ENCODE measurements around the gene PDZD8.
"Not testable (repeated sequence)": the region's sequence is repeated elsewhere in the genome, so short reads cannot be mapped to it uniquely, and the experiment has no call there.

PDZD8 gene

DNA sequence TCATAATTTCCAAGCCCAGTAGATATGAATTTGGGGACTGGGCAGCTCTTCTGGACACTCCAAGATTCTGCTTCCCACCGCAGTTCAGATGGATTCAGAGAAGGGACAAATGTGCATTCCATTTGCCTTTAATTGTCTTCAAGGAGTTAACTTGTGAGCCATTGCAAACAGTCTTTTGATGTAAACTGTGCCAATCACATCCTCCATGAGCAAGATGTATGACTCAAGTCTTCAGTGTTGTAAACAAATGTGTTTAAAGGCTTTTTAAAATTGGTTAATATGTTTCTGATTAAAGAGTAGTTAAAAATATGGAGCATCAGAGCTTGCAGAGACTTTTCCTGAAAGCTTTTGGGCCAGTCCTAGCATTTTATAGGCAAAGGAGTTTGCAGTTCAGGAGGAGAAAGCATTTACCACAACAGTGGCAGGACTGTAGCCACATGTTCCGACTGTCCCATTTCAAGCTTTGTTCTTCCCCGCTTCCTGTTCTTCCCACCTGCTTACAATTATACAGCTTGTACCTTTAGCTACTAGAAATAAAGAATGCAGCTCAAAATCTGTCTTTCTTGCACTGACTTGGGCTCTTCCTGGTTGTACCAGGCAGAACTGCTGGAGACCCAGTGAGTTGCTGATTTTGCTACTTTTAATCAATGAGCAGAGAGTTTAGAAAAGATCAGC lies 128.1 kb downstream of the PDZD8 start:
- Histone ChIP-seq H3K27me3 (ENCODE audit: control insufficient read depth, insufficient read depth, low read length) (peaks cover 64% of the 10 kb centered on the region), H3K9ac (ENCODE audit: low read depth, low read length) (no peak overlapping the region), H3K36me3 (ENCODE audit: insufficient read depth, low read length) (no peaks in the 10 kb centered on the region), H3K4me1 (ENCODE audit: control insufficient read depth, insufficient read depth, low read length) (no peaks in the 10 kb centered on the region), H3K4me3 (ENCODE audit: low read length) (no peak overlapping the region), H3K4me2 (ENCODE audit: low read length) (no peak overlapping the region), H3K9me3 (replicated peaks; ENCODE audit: low read length) (no peaks in the 10 kb centered on the region)

DNA sequence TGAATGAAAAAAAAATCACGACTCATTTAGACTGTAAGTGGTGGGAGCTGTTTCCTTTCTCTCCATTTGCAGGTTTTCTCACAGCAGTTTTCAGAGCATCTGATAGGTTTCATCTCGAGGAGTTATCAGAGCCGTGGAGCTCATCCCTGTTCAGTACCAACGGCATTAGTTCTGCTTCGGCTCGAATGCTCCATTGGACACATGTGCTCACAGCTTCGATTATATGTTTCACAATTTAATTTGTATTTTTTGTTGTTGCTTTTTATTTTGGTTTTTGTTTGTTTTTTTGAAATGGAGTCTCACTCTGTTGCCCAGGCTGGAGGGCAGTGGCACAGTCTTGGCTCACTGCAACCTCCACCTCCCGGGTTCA lies 132.8 kb downstream of the PDZD8 start:
- no peaks in the 10 kb centered on the region for H3K9me3 ChIP-seq (replicated peaks; ENCODE audit: low read length)
- no peaks in the 10 kb centered on the region for H3K36me3 ChIP-seq (ENCODE audit: insufficient read depth, low read length)
- H3K4me2 ChIP-seq (ENCODE audit: low read length) = no peak overlapping the region
- no peaks in the 10 kb centered on the region for H3K4me1 ChIP-seq (ENCODE audit: control insufficient read depth, insufficient read depth, low read length)
- H3K4me3 ChIP-seq (ENCODE audit: low read length) = no peak overlapping the region
- peaks cover 66% of the 10 kb centered on the region for H3K27me3 ChIP-seq (ENCODE audit: control insufficient read depth, insufficient read depth, low read length)
- H3K9ac ChIP-seq (ENCODE audit: low read depth, low read length) = no peak overlapping the region

DNA sequence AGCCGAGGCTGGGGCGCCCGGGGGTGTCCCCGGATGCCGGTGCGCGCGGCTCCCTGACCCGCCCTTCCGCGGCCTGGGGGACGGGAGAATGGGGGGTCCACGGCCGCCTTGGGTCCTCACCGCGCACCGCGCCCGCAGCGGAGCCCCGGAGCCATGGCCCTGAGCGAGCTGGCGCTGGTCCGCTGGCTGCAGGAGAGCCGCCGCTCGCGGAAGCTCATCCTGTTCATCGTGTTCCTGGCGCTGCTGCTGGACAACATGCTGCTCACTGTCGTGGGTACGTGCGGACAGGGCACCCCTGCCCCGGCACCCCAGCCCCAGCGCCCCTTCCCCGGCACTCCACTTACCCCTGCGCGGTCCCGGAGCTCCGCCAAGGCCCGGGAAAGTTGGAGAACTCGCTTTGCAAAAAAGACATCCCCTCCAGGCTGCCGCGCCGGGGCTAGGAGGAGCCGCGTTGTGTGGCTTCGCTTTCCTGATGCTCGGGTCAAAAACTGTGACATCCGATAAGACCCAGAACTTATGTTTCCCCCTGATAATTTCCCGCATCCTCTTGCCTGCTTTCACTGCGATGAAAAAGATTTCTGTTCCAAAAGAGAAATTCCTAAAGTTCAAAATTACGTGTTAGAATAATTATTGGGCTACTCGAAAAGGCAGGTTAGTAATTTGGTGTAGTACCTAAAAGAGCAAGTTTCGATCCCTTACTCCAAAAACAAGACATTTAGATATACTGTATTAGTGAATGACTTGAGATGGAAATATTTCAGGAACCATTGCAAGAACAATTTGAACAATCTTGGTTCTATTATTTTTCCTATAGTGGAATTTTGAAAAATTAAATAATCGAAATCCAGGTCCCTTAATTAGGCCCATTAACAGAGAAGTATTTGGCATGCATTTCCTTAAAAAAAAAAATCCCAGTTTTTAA lies 133.4 kb downstream of the PDZD8 start:
- no peaks in the 10 kb centered on the region for H3K4me1 ChIP-seq (ENCODE audit: control insufficient read depth, insufficient read depth, low read length)
- no peak overlapping the region for H3K4me3 ChIP-seq (ENCODE audit: low read length)
- H3K9ac ChIP-seq (ENCODE audit: low read depth, low read length) = no peak overlapping the region
- peaks cover 66% of the 10 kb centered on the region for H3K27me3 ChIP-seq (ENCODE audit: control insufficient read depth, insufficient read depth, low read length)
- H3K4me2 ChIP-seq (ENCODE audit: low read length) = no peak overlapping the region
- no peaks in the 10 kb centered on the region for H3K36me3 ChIP-seq (ENCODE audit: insufficient read depth, low read length)
- H3K9me3 ChIP-seq (replicated peaks; ENCODE audit: low read length) = no peaks in the 10 kb centered on the region

DNA sequence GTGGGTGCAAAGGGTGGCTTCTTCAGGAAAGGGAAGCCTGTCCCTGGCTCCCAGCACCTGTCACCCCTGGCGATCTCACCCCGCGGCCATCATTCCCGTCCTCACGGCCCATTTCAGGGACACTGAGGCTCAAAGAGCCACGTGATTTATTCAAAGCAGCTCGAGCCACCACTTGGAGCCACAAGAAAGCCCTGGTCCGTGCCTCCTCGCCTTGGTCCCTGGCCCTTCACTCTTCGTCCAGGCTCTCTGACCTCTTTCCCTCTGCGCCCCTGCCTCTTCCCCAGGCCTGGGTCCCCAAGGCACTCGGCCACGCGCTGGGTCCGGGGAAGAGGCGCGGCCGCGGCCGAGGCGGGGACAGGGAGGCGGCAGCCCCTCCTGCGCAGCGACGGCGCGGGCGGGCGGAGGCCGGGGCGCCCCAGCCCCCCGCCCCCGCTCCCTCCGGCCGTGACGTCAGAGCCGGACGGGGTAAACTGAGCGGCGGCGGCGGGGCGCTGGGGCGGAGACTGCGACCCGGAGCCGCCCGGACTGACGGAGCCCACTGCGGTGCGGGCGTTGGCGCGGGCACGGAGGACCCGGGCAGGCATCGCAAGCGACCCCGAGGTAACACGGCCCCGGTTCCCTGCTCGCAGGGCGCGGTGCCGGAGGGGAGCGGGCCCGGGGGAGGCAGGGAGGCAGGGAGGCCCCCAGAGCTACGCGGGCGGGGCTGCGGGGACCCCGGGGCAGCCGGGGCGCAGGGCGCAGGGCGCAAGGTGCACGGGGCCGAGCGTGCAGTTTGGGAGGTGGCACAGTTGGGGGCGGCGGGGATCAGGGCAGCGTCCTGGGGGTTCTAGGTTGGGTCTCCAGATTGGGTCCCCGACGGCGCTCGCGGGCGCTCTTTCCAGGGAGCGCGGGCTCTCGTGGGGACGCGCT lies 134.4 kb downstream of the PDZD8 start, which contains the start of gene SLC18A2:
TSS of gene SLC18A2 (plus strand) at position 494 of the 909 bp plus-strand sequence. CDS start 580 bp downstream, outside the sequence.
- no peaks in the 10 kb centered on the region for H3K36me3 ChIP-seq (ENCODE audit: insufficient read depth, low read length)
- no peaks in the 10 kb centered on the region for H3K9me3 ChIP-seq (replicated peaks; ENCODE audit: low read length)
- H3K4me3 ChIP-seq (ENCODE audit: low read length) = no peak within 1 kb of the TSS
- H3K4me1 ChIP-seq (ENCODE audit: control insufficient read depth, insufficient read depth, low read length) = no peaks in the 10 kb centered on the region
- no peak within 1 kb of the TSS for H3K4me2 ChIP-seq (ENCODE audit: low read length)
- peaks cover 75% of the 10 kb centered on the region for H3K27me3 ChIP-seq (ENCODE audit: control insufficient read depth, insufficient read depth, low read length)
- H3K9ac ChIP-seq (ENCODE audit: low read depth, low read length) = no peak within 1 kb of the TSS

DNA sequence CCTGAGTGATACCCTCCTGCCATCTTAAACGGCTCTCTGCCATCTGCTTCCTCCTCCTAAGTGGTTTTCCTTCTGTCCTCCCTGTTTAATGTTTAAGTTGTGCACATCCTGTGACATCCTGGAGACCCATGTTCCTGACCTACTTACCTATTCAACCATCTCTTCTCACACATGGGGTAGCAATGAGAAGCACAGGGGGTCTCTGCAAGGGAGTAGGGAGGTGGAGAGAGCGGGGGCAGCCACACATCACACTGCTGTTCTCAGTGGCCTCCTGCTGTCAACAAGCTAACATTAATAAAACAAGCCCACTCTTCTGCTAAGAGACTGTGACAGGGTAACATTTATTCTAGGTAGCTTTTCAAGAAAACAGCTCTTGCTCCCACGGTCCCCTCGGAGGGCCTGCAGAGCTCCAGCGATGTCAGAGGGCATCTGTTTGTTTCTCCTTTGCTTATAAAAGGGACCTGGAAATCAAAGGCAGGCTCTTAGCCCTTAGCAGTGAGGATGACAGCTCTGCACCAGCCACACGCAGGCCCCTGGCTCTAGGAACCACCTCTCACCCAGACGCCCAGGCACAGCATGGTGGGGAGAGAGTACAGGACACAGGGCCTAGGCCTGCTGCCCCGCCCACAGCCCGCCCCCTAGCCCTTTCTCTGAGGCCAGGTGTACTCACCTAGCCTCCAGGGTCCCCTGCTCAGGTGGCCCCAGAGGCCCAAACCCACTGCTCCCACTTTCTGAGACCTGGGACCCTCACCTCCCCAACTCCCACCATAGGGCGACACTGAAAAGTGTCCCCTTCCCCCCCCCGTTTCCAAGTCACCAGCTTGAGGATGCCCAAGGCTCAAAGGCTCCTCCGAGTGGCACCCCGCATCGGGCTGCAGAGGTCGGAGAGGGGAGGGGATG lies 135.3 kb downstream of the PDZD8 start:
- H3K36me3 ChIP-seq (ENCODE audit: insufficient read depth, low read length) = no peaks in the 10 kb centered on the region
- no peaks in the 10 kb centered on the region for H3K9me3 ChIP-seq (replicated peaks; ENCODE audit: low read length)
- no peak overlapping the region for H3K4me3 ChIP-seq (ENCODE audit: low read length)
- no peaks in the 10 kb centered on the region for H3K4me1 ChIP-seq (ENCODE audit: control insufficient read depth, insufficient read depth, low read length)
- no peak overlapping the region for H3K9ac ChIP-seq (ENCODE audit: low read depth, low read length)
- H3K4me2 ChIP-seq (ENCODE audit: low read length) = no peak overlapping the region
- H3K27me3 ChIP-seq (ENCODE audit: control insufficient read depth, insufficient read depth, low read length) = peaks cover 74% of the 10 kb centered on the region

DNA sequence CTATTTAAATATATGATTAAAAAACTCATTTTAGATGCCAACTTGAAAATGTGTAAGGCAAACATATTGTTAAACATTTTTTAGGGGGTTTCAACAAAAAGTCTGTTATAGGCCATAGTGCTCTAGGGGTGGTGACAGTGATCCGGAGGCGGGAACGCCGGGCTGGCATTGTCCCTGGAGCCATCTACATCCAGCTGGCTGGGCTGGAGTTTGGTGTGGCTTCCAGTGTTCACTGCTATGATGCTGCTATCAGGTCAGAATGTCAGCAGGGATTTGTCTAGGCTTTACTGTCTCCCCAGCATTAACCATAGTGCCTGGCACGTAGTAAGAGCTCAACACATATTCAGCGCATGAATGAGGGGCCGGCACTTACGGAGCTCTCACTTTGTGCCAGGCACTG lies 136.2 kb downstream of the PDZD8 start:
- H3K4me1 ChIP-seq (ENCODE audit: control insufficient read depth, insufficient read depth, low read length) = no peaks in the 10 kb centered on the region
- no peak overlapping the region for H3K9ac ChIP-seq (ENCODE audit: low read depth, low read length)
- no peak overlapping the region for H3K4me3 ChIP-seq (ENCODE audit: low read length)
- H3K36me3 ChIP-seq (ENCODE audit: insufficient read depth, low read length) = no peaks in the 10 kb centered on the region
- H3K27me3 ChIP-seq (ENCODE audit: control insufficient read depth, insufficient read depth, low read length) = peaks cover 67% of the 10 kb centered on the region
- H3K4me2 ChIP-seq (ENCODE audit: low read length) = no peak overlapping the region
- no peaks in the 10 kb centered on the region for H3K9me3 ChIP-seq (replicated peaks; ENCODE audit: low read length)

DNA sequence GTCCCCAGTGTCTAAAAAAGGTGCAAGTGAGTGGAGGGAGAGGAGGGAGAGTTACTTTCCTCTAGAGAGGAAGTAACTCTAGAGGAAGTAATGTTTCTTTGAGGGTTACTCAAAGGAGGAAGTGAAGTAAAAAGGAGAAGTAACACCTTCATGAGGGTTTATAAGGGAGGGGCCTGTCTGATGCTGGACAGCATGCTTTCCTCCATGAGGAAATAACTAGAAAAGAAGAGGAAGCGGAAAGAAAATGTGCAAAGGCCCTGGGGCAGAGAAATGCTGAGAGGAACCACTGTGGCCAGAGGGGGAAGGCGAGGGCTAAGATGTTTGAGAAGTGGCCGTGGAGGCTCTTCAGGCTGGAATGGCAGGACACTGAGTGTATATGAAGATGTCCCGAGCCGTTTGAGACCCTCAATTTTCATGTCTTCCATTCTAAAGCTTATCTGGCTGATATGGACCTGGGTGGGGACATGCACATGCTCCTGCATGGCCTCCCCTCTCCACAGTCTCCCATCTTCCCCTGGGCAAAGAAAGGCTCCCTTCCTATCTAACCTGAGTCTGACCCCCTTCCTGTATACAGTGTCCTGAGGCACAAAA lies 137.7 kb downstream of the PDZD8 start:
- Histone ChIP-seq H3K9ac (ENCODE audit: low read depth, low read length) (no peak overlapping the region), H3K36me3 (ENCODE audit: insufficient read depth, low read length) (no peaks in the 10 kb centered on the region), H3K4me2 (ENCODE audit: low read length) (no peak overlapping the region), H3K4me3 (ENCODE audit: low read length) (no peak overlapping the region), H3K4me1 (ENCODE audit: control insufficient read depth, insufficient read depth, low read length) (no peaks in the 10 kb centered on the region), H3K9me3 (replicated peaks; ENCODE audit: low read length) (no peaks in the 10 kb centered on the region), H3K27me3 (ENCODE audit: control insufficient read depth, insufficient read depth, low read length) (peaks cover 68% of the 10 kb centered on the region)

DNA sequence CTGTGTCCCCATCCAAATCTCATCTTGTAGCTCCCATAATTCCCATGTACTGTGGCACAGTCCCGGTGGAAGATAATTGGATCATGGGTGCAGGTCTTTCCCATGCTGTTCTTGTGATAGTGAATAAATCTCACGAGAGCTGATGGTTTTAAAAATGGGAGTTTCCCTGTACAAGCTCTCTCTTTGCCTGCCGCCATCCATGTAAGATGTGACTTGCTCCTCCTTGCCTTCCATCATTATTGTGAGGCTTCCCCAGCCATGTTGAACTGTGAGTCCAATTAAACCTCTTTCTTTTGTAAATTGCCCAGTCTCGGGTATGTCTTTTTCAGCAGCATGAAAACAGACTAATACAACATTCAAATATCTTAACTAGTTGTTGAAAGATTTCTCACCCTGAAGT lies 145.1 kb downstream of the PDZD8 start:
- peaks cover 57% of the 10 kb centered on the region for H3K27me3 ChIP-seq (ENCODE audit: control insufficient read depth, insufficient read depth, low read length)
- not testable (repeated sequence) for H3K36me3 ChIP-seq (ENCODE audit: insufficient read depth, low read length); H3K4me3 ChIP-seq (ENCODE audit: low read length); H3K4me2 ChIP-seq (ENCODE audit: low read length); H3K9me3 ChIP-seq (replicated peaks; ENCODE audit: low read length); H3K4me1 ChIP-seq (ENCODE audit: control insufficient read depth, insufficient read depth, low read length); H3K9ac ChIP-seq (ENCODE audit: low read depth, low read length)

DNA sequence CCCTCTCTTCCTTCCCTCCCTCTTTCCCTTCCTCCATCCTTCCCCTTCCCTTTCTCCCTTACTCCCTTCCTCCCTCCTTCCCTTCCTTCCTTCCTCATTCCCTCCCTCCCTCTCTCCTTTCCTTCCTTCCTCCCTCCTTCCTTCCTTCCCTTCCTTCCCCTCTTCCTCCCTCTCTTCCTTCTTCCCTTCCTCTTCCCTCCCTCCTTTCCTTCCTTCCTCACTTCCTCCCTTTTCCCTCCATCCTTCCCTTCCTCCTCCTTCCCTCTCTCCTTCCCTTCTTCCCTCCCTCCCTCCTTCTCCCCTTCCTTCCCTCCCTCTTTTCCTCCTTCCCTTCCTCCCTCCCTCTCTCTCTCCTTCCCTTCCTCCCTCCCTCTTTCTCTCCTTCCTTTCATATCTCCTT lies 147.0 kb downstream of the PDZD8 start:
- no peaks in the 10 kb centered on the region for H3K9me3 ChIP-seq (replicated peaks; ENCODE audit: low read length)

More for the DNA sequence above, 147.0 kb downstream of the PDZD8 start:
- Histone ChIP-seq H3K4me1 (ENCODE audit: control insufficient read depth, insufficient read depth, low read length) (no peaks in the 10 kb centered on the region), H3K9ac (ENCODE audit: low read depth, low read length) (no peak overlapping the region), H3K27me3 (ENCODE audit: control insufficient read depth, insufficient read depth, low read length) (peaks cover 52% of the 10 kb centered on the region), H3K36me3 (ENCODE audit: insufficient read depth, low read length) (no peaks in the 10 kb centered on the region), H3K4me3 (ENCODE audit: low read length) (no peak overlapping the region), H3K4me2 (ENCODE audit: low read length) (no peak overlapping the region)

All from skeletal muscle satellite cell (primary cell).